K562 (cell line): Measurements from ENCODE around the gene DYNLT3. TPM values are rescaled to one million over a fixed set of nuclear protein-coding genes. Genes with fewer than 3 reads are reported as not detected.

Source experiments
- ELK3 ChIP-seq: fragments of 450-650 bp; formaldehyde crosslinking; IDR thresholded peaks from 2 replicates; pipeline ENCODE4 v1.4.0; 2020; ENCODE audit warnings: mild to moderate bottlenecking
- HNRNPK ChIP-seq: fragments of 200-400 bp; formaldehyde crosslinking; IDR thresholded peaks from one replicate; pipeline ENCODE4 v1.6.1; 2018; ENCODE audit warnings: mild to moderate bottlenecking, low read depth, low read length; ENCODE audit not compliant: poor library complexity, severe bottlenecking
- IRF9 ChIP-seq: fragments of 450-650 bp; IDR thresholded peaks from 2 replicates; pipeline ENCODE4 v1.6.1; 2016; ENCODE audit warnings: missing biosample characterization, missing genetic modification characterization
- KDM4B ChIP-seq, 2 experiments: fragments of 450-650 bp in 1 of 2; sonication (generic) in 1 of 2; IDR thresholded peaks; 2 replicates each; pipeline ENCODE4 v1.6.1; 2016 to 2017; ENCODE audit warnings: borderline replicate concordance in 2 of 2, antibody characterized with exemption in 1 of 2, low read depth in 1 of 2, mild to moderate bottlenecking in 1 of 2
- MGA ChIP-seq: fragments of 450-650 bp; IDR thresholded peaks from 2 replicates; pipeline ENCODE4 v1.6.1; 2016; ENCODE audit warnings: mild to moderate bottlenecking, moderate library complexity
- NFYB ChIP-seq: IDR thresholded peaks from 2 replicates; pipeline ENCODE4 v1.6.1; 2011; ENCODE audit warnings: mild to moderate bottlenecking, moderate library complexity; ENCODE audit not compliant: insufficient read length; ENCODE audit errors: extremely low read depth
- OTX1 ChIP-seq: fragments of 450-650 bp; formaldehyde crosslinking; IDR thresholded peaks from 2 replicates; pipeline ENCODE4 v1.4.0; 2022; ENCODE audit warnings: mild to moderate bottlenecking
- TAF15 ChIP-seq: fragments of 200-400 bp; formaldehyde crosslinking; IDR thresholded peaks from 2 replicates; pipeline ENCODE4 v1.6.1; 2017; ENCODE audit warnings: mild to moderate bottlenecking, low read depth, low read length, moderate library complexity
- TGIF2 ChIP-seq: sonication (generic); formaldehyde crosslinking; IDR thresholded peaks from 2 replicates; pipeline ENCODE4 v1.8.1; 2022; ENCODE audit warnings: mild to moderate bottlenecking, missing genetic modification reagents, moderate library complexity
- ZBTB33 ChIP-seq: sonication (generic); formaldehyde crosslinking; IDR thresholded peaks from 2 replicates; pipeline ENCODE4 v1.8.1; 2023; ENCODE audit warnings: mild to moderate bottlenecking, missing genetic modification reagents
- ZNF699 ChIP-seq: fragments of 250-450 bp; sonication (Bioruptor Pico); IDR thresholded peaks from 2 replicates; pipeline ENCODE4 v1.8.0; 2021; ENCODE audit warnings: mild to moderate bottlenecking, moderate library complexity; ENCODE audit not compliant: insufficient replicate concordance
- polyA plus RNA-seq, 8 experiments: library from polyadenylated mRNA; depleted of rRNA in 4 of 8; stranded (reverse) in 5 of 8; unstranded in 3 of 8; fragments of >200 nt; fragmentation: Nextera tagmentation in 2 of 8; fragmentation: Illumina TruSeq in 1 of 8; extraction: Ambion mirVana in 2 of 8; extraction: Trizol in 1 of 8; gene quantifications; 2 replicates each; pipeline versions ENCODE4 v1.2.1 to v1.2.3, GENCODE V29; 2011 to 2014; ENCODE audit warnings: inconsistent platforms in 1 of 8, missing spikeins in 1 of 8
- total RNA-seq, 7 experiments: library from RNA; depleted of rRNA in 6 of 7; stranded (reverse); fragments of >200 nt in 6 of 7; fragmentation: Illumina TruSeq in 2 of 7; extraction: Trizol in 2 of 7; gene quantifications; 2 replicates each; pipeline versions ENCODE4 v1.2.1 to v1.2.3, GENCODE V29; 2011 to 2021; ENCODE audit warnings: low replicate concordance in 1 of 7

DYNLT3 gene
- total and polyA plus RNA-seq, 9 of the 15 experiments (the other 6 are each of a cell fraction or from before 2014, with no cell fraction given), result 4.5 to 17.5 (median 8.3) TPM

- TF ChIP-seq MGA (no peak), HNRNPK (no peak), ELK3 (CRISPR knock-in tag) (no peak), KDM4B (IDR thresholded peaks at IDR 0.05; ENCODE audit: borderline replicate concordance in 2 of 2, low read depth in 1 of 2) (no peak), ZBTB33 (CRISPR knock-in tag) (no peak), IRF9 (tag) (no peak), NFYB (no peak), TGIF2 (CRISPR knock-in tag) (no peak), TAF15 (no peak), ZNF699 (no peak), OTX1 (CRISPR knock-in tag) (no peak)
Measured at GRCh38 chrX:37871626-37872302, 24.4 kb upstream of the DYNLT3 start (continued).
